A549 (cell line): ENCODE measurements around the gene KIAA0408. TPM values are rescaled to one million over a fixed set of nuclear protein-coding genes. Genes with fewer than 3 reads are reported as not detected.

Source experiments
- ATAC-seq, 2 experiments: fragments of 200-7000 bp in 1 of 2; fragments of >200 bp in 1 of 2; cut with Nextera tagmentation in 1 of 2; cut with Tn5 transposase in 1 of 2; 3 replicates each; pipeline versions ENCODE4 v1.8.0 to v1.9.1; 2018 to 2020; ENCODE audit warnings: mild to moderate bottlenecking in 1 of 2, moderate library complexity in 1 of 2
- CTCF ChIA-PET: fragments of 300-600 bp; sonication (Branson Sonifier 250); formaldehyde crosslinking; extraction: SDS; loops from one replicate; lab custom pipeline; 2021; ENCODE audit warnings: antibody characterized with exemption, inconsistent platforms; lab: Yijun Ruan, JAX
- POLR2A ChIA-PET: fragments of 350-600 bp; formaldehyde crosslinking; extraction: SDS; loops from one replicate; lab custom pipeline; 2021; ENCODE audit warnings: antibody characterized with exemption, inconsistent platforms; lab: Yijun Ruan, JAX
- DNase-seq, 2 experiments: peaks; one replicate each; pipeline versions ENCODE4 v3.0.0 to v3.0.0-alpha.2; 2011 to 2016; ENCODE audit warnings: low read depth in 1 of 2, low spot score in 1 of 2
- FAIRE-seq: peaks from 2 replicates; lab custom pipeline; 2011; peaks lifted over from hg19 to GRCh38; lab: Jason Lieb, UNC
- H3K27ac ChIP-seq, 2 experiments: fragments of >200 bp; sonication (Bioruptor Twin); formaldehyde crosslinking; 3 replicates each; pipeline ENCODE4 v1.5.1; 2016 to 2017
- H3K4me1 ChIP-seq: fragments of >200 bp; sonication (Bioruptor Twin); formaldehyde crosslinking; 3 replicates; pipeline ENCODE4 v1.6.1; 2016
- H3K4me2 ChIP-seq: fragments of >200 bp; sonication (Bioruptor Twin); formaldehyde crosslinking; 3 replicates; pipeline ENCODE4 v1.6.1; 2016
- H3K4me3 ChIP-seq: fragments of >200 bp; sonication (Bioruptor Twin); formaldehyde crosslinking; 3 replicates; pipeline ENCODE4 v1.5.1; 2016
- H3K9me3 ChIP-seq: fragments of >200 bp; sonication (Bioruptor Twin); formaldehyde crosslinking; 3 replicates; pipeline ENCODE4 v1.6.1; 2016
- CHD2 ChIP-seq: fragments of 150-350 bp; IDR thresholded peaks from 2 replicates; pipeline ENCODE4 v1.6.1; 2014; ENCODE audit warnings: low read length; ENCODE audit not compliant: partially characterized antibody
- CTCF ChIP-seq: fragments of >200 bp; sonication (Bioruptor Twin); formaldehyde crosslinking; IDR thresholded peaks from 3 replicates; pipeline ENCODE4 v1.5.1; 2016
- EP300 ChIP-seq, 2 experiments: fragments of >200 bp; sonication (Bioruptor Twin); formaldehyde crosslinking; IDR thresholded peaks; 2 replicates in 1 of 2; 3 replicates in 1 of 2; pipeline ENCODE4 v1.6.1; 2016 to 2017
- ESRRA ChIP-seq: fragments of 150-350 bp; IDR thresholded peaks from 2 replicates; pipeline ENCODE4 v1.6.1; 2014; ENCODE audit warnings: mild to moderate bottlenecking, low read length, borderline replicate concordance
- FOXS1 ChIP-seq: fragments of 250-450 bp; sonication (Bioruptor Pico); IDR thresholded peaks from 2 replicates; pipeline ENCODE4 v1.5.0; 2020; ENCODE audit warnings: mild to moderate bottlenecking, moderate library complexity
- JUN ChIP-seq, 2 experiments: fragments of >200 bp; sonication (Bioruptor Twin); formaldehyde crosslinking; IDR thresholded peaks; 2 replicates in 1 of 2; 3 replicates in 1 of 2; pipeline ENCODE4 v1.6.1; 2016 to 2017
- JUNB ChIP-seq: fragments of >200 bp; sonication (Bioruptor Twin); formaldehyde crosslinking; IDR thresholded peaks from 2 replicates; pipeline ENCODE4 v1.6.1; 2016
- MAFK ChIP-seq: fragments of 450-650 bp; IDR thresholded peaks from 2 replicates; pipeline ENCODE4 v1.6.1; 2014; ENCODE audit not compliant: partially characterized antibody
- NPAS2 ChIP-seq: fragments of 250-450 bp; sonication (Bioruptor Pico); IDR thresholded peaks from 2 replicates; pipeline ENCODE4 v1.8.0; 2022; ENCODE audit warnings: mild to moderate bottlenecking, moderate library complexity, borderline replicate concordance
- NR3C1 ChIP-seq: fragments of >200 bp; sonication (Bioruptor Twin); formaldehyde crosslinking; IDR thresholded peaks from 3 replicates; pipeline ENCODE4 v1.6.1; 2017
- PHF8 ChIP-seq: fragments of 200-600 bp; sonication (generic); IDR thresholded peaks from 2 replicates; pipeline ENCODE4 v1.6.1; 2016; ENCODE audit warnings: low read depth, mild to moderate bottlenecking, antibody characterized with exemption, moderate library complexity, borderline replicate concordance
- RAD21 ChIP-seq, 2 experiments: fragments of >200 bp in 1 of 2; sonication (Bioruptor Twin) in 1 of 2; formaldehyde crosslinking in 1 of 2; IDR thresholded peaks in 1 of 2; conservative IDR thresholded peaks in 1 of 2; 2 replicates in 1 of 2; 3 replicates in 1 of 2; pipeline ENCODE4 v1.6.1; 2012 to 2018; ENCODE audit warnings: inconsistent platforms in 1 of 2
- SMC3 ChIP-seq: fragments of >200 bp; sonication (Bioruptor Twin); formaldehyde crosslinking; IDR thresholded peaks from 3 replicates; pipeline ENCODE4 v1.6.1; 2018; ENCODE audit warnings: inconsistent platforms
- SREBF2 ChIP-seq: fragments of 450-650 bp; IDR thresholded peaks from 2 replicates; pipeline ENCODE4 v1.6.1; 2014; ENCODE audit warnings: mild to moderate bottlenecking, moderate library complexity
- TFCP2L1 ChIP-seq: fragments of 250-450 bp; sonication (Bioruptor Pico); IDR thresholded peaks from 2 replicates; pipeline ENCODE4 v1.5.0; 2021; ENCODE audit warnings: mild to moderate bottlenecking
- TP53 ChIP-seq: fragments of 250-450 bp; sonication (Bioruptor Pico); IDR thresholded peaks from 2 replicates; pipeline ENCODE4 v1.5.0; 2021; ENCODE audit warnings: mild to moderate bottlenecking, moderate library complexity
- ZNF302 ChIP-seq: fragments of 250-450 bp; sonication (Bioruptor Pico); IDR thresholded peaks from 2 replicates; pipeline ENCODE4 v1.9.0; 2021; ENCODE audit warnings: inconsistent platforms, mild to moderate bottlenecking, moderate library complexity
- ZSCAN20 ChIP-seq: fragments of 250-450 bp; sonication (Bioruptor Pico); IDR thresholded peaks from 2 replicates; pipeline ENCODE4 v1.8.0; 2022; ENCODE audit warnings: mild to moderate bottlenecking, moderate library complexity
- WGBS: methylation state at CpG from one replicate; pipeline ENCODE4 v1.1.6; 2017; ENCODE audit errors: missing lambda C conversion rate; 5-methylcytosine and 5-hydroxymethylcytosine counted together
- polyA plus RNA-seq, 4 experiments: library from polyadenylated mRNA; depleted of rRNA in 3 of 4; stranded (reverse); fragments of >200 nt; fragmentation: RNase III in 1 of 4; extraction: RNeasy Plus Mini Kit Qiagen cat#74134 plus additional on column Dnase treatment in 1 of 4; gene quantifications; 2 replicates in 3 of 4; 3 replicates in 1 of 4; pipeline ENCODE4 v1.2.3, GENCODE V29; 2011 to 2017

The KIAA0408 gene
- polyA plus RNA-seq, 2 of the 4 experiments (the other 2 are of a cell fraction) = 2.7 to 11.8 TPM

DNA sequence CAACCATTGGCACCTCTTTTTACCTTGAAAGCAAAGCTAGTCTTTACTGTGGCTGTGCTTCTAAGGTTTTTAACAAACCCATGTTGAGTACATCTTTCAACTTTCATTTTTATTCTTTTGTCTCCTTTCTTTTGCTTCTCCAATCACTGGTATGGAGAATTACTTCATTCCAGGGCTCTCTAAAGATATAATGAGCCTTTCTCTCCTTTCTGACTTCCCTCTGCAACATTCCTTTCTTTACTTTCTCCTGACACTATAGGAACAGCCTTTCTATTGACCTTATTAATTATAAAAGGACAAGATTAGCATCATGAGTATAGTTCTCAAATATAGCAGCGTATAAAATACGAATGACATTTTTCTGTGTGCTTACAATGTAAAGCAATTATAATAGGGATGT is 23.1 kb upstream of the KIAA0408 start:
- ATAC-seq = no peak
- ChIA-PET POLR2A (no interaction called here), CTCF (interaction anchor here (1.4 kb wide), 1 partner anchor 34 kb away, joined by 4 read pairs; no protein-coding TSS in a partner anchor)
- Histone ChIP-seq H3K4me3 (no peak overlapping the region), H3K27ac (peak overlapping the region in 1 of 2 experiments; percentile 49; a peak in 1 of 6 replicates), H3K4me2 (peak overlapping the region; percentile 41; the same call in 2 of the 3 replicates), H3K4me1 (peaks cover 49% of the 10 kb centered on the region), H3K9me3 (no peaks in the 10 kb centered on the region)
- no peak for FAIRE-seq
- 94% methylated on average over 2 of the region's 2 CpGs for WGBS
- TF ChIP-seq PHF8 (no peak), EP300 (IDR thresholded peaks at IDR 0.05) (no peak), JUN (IDR thresholded peaks at IDR 0.05) (no peak), SMC3 (no peak)
- no peak for DNase-seq

GRCh38 chr6:127481628-127482027 is 22.4 kb upstream of the KIAA0408 start:
- TF ChIP-seq ZSCAN20 (CRISPR knock-in tag) (no peak), CTCF (no peak), RAD21 (conservative IDR thresholded peaks at IDR 0.05 in 1 of 2, IDR thresholded peaks at IDR 0.05 in 1 of 2) (no peak), CHD2 (no peak), ZNF302 (CRISPR knock-in tag) (no peak), TP53 (CRISPR knock-in tag) (no peak), SREBF2 (no peak)
- TF ChIP-seq, all 56 proteins: peak for 0
- no peaks in the 10 kb centered on the region for H3K9me3 ChIP-seq
- POLR2A ChIA-PET = no interaction called here
- FAIRE-seq (no peak), ATAC-seq (peak in 1 of 2 experiments; percentile 40; a peak in 2 of 6 replicates), DNase-seq (peak in 1 of 2 experiments; percentile 9)
- WGBS = 27% methylated on average over 4 of the region's 4 CpGs
- peak overlapping the region; percentile 41 for H3K4me2 ChIP-seq
- CTCF ChIA-PET = no interaction called here
- peaks cover 49% of the 10 kb centered on the region for H3K4me1 ChIP-seq
- peak overlapping the region in 1 of 2 experiments; percentile 49; a peak in 1 of 6 replicates for H3K27ac ChIP-seq
- no peak overlapping the region for H3K4me3 ChIP-seq

- POLR2A ChIA-PET = no interaction called here
Measured at GRCh38 chr6:127481111-127481510, 21.9 kb upstream of the KIAA0408 start.

More at GRCh38 chr6:127481111-127481510, 21.9 kb upstream of the KIAA0408 start:
- H3K27ac ChIP-seq = no peak overlapping the region
- TF ChIP-seq FOXS1 (no peak), MAFK (no peak), NPAS2 (no peak), JUNB (no peak), NR3C1 (no peak), ESRRA (no peak), TFCP2L1 (CRISPR knock-in tag) (no peak), CTCF (no peak)
- FAIRE-seq = no peak
- ATAC-seq = no peak
- H3K9me3 ChIP-seq = no peaks in the 10 kb centered on the region
- WGBS = 72% methylated on average over 2 of the region's 2 CpGs
- no peak for DNase-seq
- no peak overlapping the region for H3K4me2 ChIP-seq
- CTCF ChIA-PET = interaction anchor here (1.7 kb wide), 1 partner anchor 36 kb away, joined by 6 read pairs; no protein-coding TSS in a partner anchor
- H3K4me1 ChIP-seq = peaks cover 49% of the 10 kb centered on the region
- no peak overlapping the region for H3K4me3 ChIP-seq
